GM19193 (cell line): ENCODE results near the gene PIK3C3.

ENCODE experiments used
- POLR2A ChIP-seq: IDR thresholded peaks from 4 replicates; pipeline ENCODE4 v1.6.1; 2011; ENCODE audit not compliant: insufficient read depth, insufficient read length; ENCODE audit errors: extremely low read depth

Gene PIK3C3

GRCh38 chr18:42028247-42028832 is 73.3 kb downstream of the PIK3C3 start:
- no peak for TF ChIP-seq POLR2A

GRCh38 chr18:42029092-42029491 is 74.1 kb downstream of the PIK3C3 start:
- no peak for TF ChIP-seq POLR2A

DNA sequence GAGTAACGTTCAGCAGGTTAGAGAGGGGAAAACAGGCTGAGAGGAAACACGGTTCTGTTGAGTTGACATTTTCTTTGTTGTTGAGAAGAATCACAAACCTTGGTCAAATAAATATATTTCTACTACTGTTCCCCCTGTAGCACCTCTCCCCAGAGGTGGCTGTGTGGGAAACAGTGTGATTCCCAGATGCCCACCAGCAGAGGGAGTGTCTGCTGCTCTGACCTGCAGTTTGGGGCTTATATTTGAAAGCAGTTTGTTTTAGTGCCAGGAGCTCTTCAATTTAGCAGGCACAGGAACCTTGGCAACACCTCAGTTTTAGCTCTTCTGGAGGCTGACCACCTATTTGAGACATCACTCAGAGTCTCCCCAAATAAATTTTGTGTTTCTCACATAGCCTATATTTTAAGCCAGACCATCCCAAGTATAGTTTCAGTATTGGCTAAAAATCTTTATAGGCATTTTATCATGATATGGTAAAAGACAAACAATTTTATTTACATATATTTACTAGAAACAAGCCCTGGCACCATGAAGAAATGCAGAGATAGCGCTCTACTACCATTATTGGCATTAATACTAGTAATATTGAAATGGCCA is 75.7 kb downstream of the PIK3C3 start:
- TF ChIP-seq POLR2A: no peak

- TF ChIP-seq POLR2A: no peak
Measured at GRCh38 chr18:42032447-42032846, 77.4 kb downstream of the PIK3C3 start.

GRCh38 chr18:42033137-42033810 is 78.2 kb downstream of the PIK3C3 start:
- TF ChIP-seq POLR2A: no peak

GRCh38 chr18:42038936-42039335 is 83.9 kb downstream of the PIK3C3 start:
- TF ChIP-seq POLR2A: no peak

GRCh38 chr18:42039396-42039795 is 84.4 kb downstream of the PIK3C3 start:
- no peak for TF ChIP-seq POLR2A

- no peak for TF ChIP-seq POLR2A
Measured at GRCh38 chr18:42041793-42042192, 86.8 kb downstream of the PIK3C3 start.

GRCh38 chr18:42045346-42045745 is 90.3 kb downstream of the PIK3C3 start:
- TF ChIP-seq POLR2A: no peak

DNA sequence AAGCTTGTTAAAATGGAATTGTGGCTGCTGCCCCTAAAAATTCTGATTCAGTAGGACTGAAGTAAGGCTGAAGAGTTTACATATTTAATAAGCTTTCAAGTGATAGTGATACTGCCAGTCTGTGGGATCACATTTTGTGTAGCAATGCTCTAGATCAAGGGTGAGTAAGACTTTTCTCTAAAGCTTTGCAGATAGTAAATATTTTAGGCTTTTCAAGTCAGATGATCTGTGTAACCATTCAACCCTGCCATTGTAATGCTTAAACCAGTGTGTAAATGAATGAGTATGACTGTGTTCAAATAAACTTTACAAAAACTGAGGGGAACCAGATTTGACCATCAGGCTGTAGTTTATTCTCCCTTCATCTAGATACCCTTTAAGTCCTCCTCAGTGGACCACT is 92.7 kb downstream of the PIK3C3 start:
- TF ChIP-seq POLR2A: no peak

DNA sequence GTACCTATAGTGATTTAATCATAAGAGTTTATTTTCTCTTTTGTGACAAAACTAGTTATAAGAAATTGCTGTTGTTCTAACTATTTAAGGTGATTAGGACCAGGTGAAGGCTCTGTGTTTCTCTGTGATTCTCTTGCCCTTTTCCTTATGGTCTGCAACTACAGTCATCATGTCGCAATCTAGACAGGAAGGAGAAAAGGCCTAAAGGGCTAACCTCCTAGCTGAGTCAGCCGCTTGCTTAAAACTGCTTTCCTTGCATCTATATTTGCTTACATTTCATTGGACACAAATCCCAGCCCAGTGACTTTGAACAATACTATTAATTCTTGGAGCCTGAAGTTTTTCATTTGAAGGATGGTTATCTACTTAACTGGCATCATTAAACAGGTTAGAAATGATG is 93.1 kb downstream of the PIK3C3 start:
- TF ChIP-seq POLR2A: no peak

DNA sequence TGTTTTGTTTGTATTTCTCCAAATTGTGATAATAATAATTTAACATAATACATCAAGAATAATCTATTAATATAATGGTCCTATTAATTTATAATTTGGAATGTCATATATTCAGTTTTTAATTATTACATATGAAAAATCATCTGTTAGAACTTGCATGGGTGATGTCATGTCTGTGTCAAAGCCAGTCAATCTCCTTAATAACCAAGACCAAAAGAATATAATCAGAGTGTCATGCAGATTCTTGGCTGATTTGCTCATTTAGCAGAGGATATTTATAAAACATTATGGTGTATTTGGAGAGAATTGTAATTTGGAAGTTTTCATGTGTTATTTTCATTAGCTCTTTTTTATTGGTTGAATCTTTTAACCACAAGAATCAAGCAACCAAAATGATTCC is 96.4 kb downstream of the PIK3C3 start:
- TF ChIP-seq POLR2A: no peak

DNA sequence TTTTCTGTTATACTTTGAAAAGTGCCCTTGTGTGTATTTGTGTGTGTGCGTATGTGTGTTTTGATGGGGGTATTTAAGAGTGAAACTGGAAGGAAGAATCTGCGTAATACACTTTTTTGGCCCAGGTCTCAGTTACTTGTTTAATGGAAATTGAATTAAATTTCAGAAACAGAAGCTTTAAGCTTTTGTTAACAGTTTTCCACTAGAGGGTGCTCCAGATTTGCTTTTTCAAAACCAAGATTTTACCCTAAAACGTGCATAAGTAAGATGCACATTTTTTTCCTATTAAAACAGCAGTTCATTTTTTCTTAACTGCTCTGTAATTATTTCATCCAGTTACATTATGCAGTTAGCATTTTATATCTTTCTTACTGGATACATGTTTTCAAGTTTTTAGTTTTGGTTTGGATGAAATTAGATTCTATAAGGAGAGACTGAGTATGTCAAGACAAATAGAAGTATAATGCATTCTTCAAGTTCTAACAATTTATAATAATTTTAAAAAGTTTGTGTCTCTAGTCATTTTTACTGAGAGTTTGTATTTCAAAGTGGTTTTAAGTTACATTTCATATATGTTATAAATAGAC is 97.2 kb downstream of the PIK3C3 start:
- no peak for TF ChIP-seq POLR2A

- no peak for TF ChIP-seq POLR2A
Measured at GRCh38 chr18:42053188-42053781, 98.3 kb downstream of the PIK3C3 start.

GRCh38 chr18:42064109-42064508 is 109.1 kb downstream of the PIK3C3 start:
- no peak for TF ChIP-seq POLR2A
